ENCODE results near the gene LMO1. TPM values are rescaled to one million over a fixed set of nuclear protein-coding genes. Genes with fewer than 3 reads are reported as not detected.

The LMO1 gene
- total RNA-seq, 4 donors from 2014 or later: not detected

DNA sequence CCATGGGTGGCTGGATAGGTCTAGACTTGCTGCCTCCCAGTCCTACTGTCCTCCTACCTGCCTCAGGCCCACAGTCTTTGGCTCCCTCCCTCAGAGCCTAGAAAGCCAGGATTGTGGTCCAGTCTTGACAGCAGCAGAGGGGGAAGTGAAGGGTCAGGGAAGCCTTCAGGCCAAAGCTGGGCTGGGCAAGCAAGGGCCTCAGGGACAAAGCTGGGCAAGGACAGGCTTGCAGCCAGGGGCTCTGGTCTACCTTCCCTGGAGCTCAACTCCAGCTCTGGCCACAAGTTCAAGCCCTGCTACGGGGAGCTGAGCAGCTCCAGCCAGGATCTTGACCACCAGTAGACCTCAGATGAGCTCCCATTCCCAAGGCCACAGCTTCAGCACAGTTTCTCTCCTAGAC, 14.9 kb downstream of the LMO1 start:
- no peaks in the 10 kb centered on the region for H3K27me3 ChIP-seq
- intact Hi-C loops (cut with DNase I; ENCODE audit: low total_unique reads): no loop called here
- H3K36me3 ChIP-seq: no peaks in the 10 kb centered on the region
- H3K4me1 ChIP-seq: no peaks in the 10 kb centered on the region
- no peak overlapping the region for H3K27ac ChIP-seq
- no peak for DNase-seq
- H3K4me3 ChIP-seq: no peak overlapping the region
- no peak for TF ChIP-seq POLR2A (IDR thresholded peaks at IDR 0.05)
- TF ChIP-seq, protein P1, sequence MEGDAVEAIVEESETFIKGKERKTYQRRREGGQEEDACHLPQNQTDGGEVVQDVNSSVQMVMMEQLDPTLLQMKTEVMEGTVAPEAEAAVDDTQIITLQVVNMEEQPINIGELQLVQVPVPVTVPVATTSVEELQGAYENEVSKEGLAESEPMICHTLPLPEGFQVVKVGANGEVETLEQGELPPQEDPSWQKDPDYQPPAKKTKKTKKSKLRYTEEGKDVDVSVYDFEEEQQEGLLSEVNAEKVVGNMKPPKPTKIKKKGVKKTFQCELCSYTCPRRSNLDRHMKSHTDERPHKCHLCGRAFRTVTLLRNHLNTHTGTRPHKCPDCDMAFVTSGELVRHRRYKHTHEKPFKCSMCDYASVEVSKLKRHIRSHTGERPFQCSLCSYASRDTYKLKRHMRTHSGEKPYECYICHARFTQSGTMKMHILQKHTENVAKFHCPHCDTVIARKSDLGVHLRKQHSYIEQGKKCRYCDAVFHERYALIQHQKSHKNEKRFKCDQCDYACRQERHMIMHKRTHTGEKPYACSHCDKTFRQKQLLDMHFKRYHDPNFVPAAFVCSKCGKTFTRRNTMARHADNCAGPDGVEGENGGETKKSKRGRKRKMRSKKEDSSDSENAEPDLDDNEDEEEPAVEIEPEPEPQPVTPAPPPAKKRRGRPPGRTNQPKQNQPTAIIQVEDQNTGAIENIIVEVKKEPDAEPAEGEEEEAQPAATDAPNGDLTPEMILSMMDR (IDR thresholded peaks at IDR 0.05): no peak
- H3K9me3 ChIP-seq: no peaks in the 10 kb centered on the region

DNA sequence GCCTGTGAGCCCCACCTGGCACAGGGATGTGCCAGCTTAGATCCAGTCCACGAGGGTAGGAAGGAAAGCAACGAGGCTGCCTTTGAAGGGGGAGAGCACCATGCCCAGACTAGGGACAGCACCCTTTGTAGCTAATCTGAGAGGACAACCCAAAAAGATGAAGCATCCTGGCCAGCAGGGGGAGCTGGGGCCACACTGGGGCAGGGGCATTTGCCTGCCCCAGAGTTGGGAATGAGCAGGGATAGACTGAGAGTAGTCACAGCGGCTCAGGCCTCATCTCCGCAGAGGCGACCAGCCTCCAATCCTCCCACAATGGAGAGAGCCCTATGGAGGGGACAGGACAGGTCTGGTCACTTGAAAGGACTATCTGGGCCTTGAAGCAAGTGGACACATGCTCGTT, 16.4 kb downstream of the LMO1 start:
- intact Hi-C loops (cut with DNase I; ENCODE audit: low total_unique reads): no loop called here
- TF ChIP-seq, protein P1 (IDR thresholded peaks at IDR 0.05): no peak
- TF ChIP-seq POLR2A (IDR thresholded peaks at IDR 0.05): no peak
- no peak overlapping the region for H3K4me3 ChIP-seq
- no peak for DNase-seq
- H3K36me3 ChIP-seq: no peaks in the 10 kb centered on the region
- no peaks in the 10 kb centered on the region for H3K4me1 ChIP-seq
- no peaks in the 10 kb centered on the region for H3K9me3 ChIP-seq
- no peak overlapping the region for H3K27ac ChIP-seq
- no peaks in the 10 kb centered on the region for H3K27me3 ChIP-seq

DNA sequence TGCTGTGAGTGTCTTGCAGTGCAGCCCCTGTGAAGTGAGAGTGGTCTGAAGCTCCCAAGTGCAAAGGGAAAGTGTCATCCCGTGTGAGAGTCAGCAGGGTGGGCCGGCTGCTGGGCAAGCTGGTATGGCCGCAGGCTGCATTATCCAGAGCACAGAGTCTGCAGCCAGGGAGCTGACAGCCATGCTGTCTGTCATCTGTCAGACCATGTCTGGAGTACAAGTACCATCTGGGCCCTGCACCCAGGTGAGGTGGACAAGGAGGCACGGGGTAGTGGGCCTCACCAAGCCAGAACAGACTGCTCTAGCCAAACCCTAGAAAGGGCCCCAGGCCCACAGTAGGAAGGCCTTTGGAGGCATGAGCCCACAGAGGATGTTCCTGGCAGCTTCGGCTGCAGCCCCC, 20.2 kb downstream of the LMO1 start:
- no peaks in the 10 kb centered on the region for H3K27me3 ChIP-seq
- H3K4me3 ChIP-seq: no peak overlapping the region
- intact Hi-C loops (cut with DNase I; ENCODE audit: low total_unique reads): no loop called here
- DNase-seq: no peak
- no peaks in the 10 kb centered on the region for H3K4me1 ChIP-seq
- TF ChIP-seq, protein P1 (IDR thresholded peaks at IDR 0.05): no peak
- no peak for TF ChIP-seq POLR2A (IDR thresholded peaks at IDR 0.05)
- H3K36me3 ChIP-seq: no peaks in the 10 kb centered on the region
- H3K27ac ChIP-seq: no peak overlapping the region
- H3K9me3 ChIP-seq: no peaks in the 10 kb centered on the region

DNA sequence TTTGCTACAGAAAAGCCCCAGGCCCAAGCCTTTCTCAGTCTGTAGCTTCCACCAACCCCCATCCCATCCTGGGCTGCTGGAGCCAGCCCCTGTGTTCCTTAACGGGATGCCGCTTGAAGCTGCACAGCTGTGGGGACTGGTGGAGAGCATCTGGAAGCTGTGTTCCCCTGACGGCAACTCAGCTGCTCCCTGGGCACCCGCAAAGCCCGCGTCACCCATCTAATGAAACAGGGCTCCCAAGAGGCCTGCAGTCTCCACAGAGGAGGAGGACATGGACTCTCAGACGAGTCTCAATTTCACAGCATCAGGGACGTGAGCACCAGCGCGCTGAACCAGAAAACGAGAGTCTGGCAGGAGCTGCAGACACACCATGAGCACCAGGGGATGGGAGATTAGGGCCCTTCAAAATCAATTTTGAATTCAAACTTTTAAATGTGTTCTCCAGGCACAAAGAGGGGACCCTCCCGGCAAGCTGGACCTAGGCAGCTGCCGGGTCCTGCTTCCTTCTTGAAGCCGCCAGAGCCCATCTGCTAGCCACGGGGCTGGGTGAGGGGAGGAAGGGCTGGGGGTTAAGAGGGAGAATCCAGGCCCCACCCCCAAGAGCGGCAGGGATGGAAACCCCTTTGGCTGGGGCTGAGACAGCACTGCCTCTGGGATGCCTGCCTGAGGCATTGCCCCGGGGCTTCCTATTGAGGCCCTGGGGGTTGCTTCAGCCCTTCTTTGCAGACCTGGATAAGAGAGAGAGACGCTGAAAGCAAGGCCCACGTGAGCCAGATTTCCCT, 21.0 kb downstream of the LMO1 start:
- intact Hi-C loops (cut with DNase I; ENCODE audit: low total_unique reads): no loop called here
- Histone ChIP-seq H3K27me3 (no peaks in the 10 kb centered on the region), H3K4me3 (no peak overlapping the region), H3K4me1 (no peaks in the 10 kb centered on the region), H3K9me3 (no peaks in the 10 kb centered on the region), H3K36me3 (no peaks in the 10 kb centered on the region), H3K27ac (no peak overlapping the region)
- no peak for DNase-seq
- TF ChIP-seq POLR2A (IDR thresholded peaks at IDR 0.05): no peak

DNA sequence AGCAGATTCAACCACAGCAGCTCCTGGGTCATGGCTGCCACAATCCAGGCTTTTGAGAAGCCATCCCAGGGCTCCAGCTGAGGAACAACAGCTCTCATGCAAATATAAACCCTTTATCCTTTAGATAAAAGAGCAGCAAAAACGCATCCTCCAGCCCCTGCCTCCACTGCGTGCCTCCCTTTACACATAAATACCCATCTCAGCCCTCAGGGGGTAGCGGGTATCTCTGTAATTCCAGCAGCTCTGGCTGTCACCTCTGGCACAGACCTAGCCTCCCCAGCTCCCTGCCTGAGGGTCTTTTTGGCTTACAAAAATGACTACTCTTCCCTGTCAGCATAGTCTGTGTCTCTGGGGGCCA, 21.6 kb downstream of the LMO1 start:
- TF ChIP-seq, protein P1 (IDR thresholded peaks at IDR 0.05): no peak
- no peak for TF ChIP-seq POLR2A (IDR thresholded peaks at IDR 0.05)
- intact Hi-C loops (cut with DNase I; ENCODE audit: low total_unique reads): no loop called here
- H3K27me3 ChIP-seq: no peaks in the 10 kb centered on the region
- H3K36me3 ChIP-seq: no peaks in the 10 kb centered on the region
- no peak for DNase-seq
- H3K9me3 ChIP-seq: no peaks in the 10 kb centered on the region
- no peaks in the 10 kb centered on the region for H3K4me1 ChIP-seq
- H3K27ac ChIP-seq: no peak overlapping the region
- H3K4me3 ChIP-seq: no peak overlapping the region
